ENCODE measurements around the gene IDH3A.
A peak's percentile ranks its signal among the peaks of the same experiment; 100 is the strongest.
"Not testable (repeated sequence)": the region's sequence is repeated elsewhere in the genome, so short reads cannot be mapped to it uniquely, and the experiment has no call there.

The IDH3A gene

GRCh38 chr15:78129751-78130287 is 19.3 kb upstream of the IDH3A start:
- DNase-seq: no peak

- DNase-seq: no peak
Measured at GRCh38 chr15:78130466-78131294, 18.5 kb upstream of the IDH3A start.

GRCh38 chr15:78131295-78132061 is 17.7 kb upstream of the IDH3A start, which contains the start of gene CIB2:
Gene CIB2 (minus strand): TSS chr15:78131445. CDS start chr15:78131215, 230 bp downstream.
- peak; percentile 78 to 84 for DNase-seq

- no peak for DNase-seq
Measured at GRCh38 chr15:78133801-78134200, 15.4 kb upstream of the IDH3A start.

- no peak for DNase-seq
Measured at GRCh38 chr15:78139578-78139977, 9.6 kb upstream of the IDH3A start.

GRCh38 chr15:78140292-78140691 is 8.9 kb upstream of the IDH3A start:
- DNase-seq: no peak

GRCh38 chr15:78142332-78142731 is 6.8 kb upstream of the IDH3A start:
- no peak for DNase-seq

- no peak for DNase-seq
Measured at GRCh38 chr15:78146425-78147154, 2.6 kb upstream of the IDH3A start.

GRCh38 chr15:78147566-78147965 is 1.6 kb upstream of the IDH3A start:
- no peak for DNase-seq

- DNase-seq: no peak
Measured at GRCh38 chr15:78148392-78149067, 632 bp upstream of the IDH3A start.

- DNase-seq: no peak
Measured at GRCh38 chr15:78149805-78150751, 916 bp downstream of the IDH3A start.

GRCh38 chr15:78151075-78151474 is 1.9 kb downstream of the IDH3A start:
- DNase-seq: not testable (repeated sequence)

GRCh38 chr15:78154955-78155354 is 5.8 kb downstream of the IDH3A start:
- DNase-seq: no peak

- no peak for DNase-seq
Measured at GRCh38 chr15:78155355-78155939, 6.3 kb downstream of the IDH3A start.

GRCh38 chr15:78156653-78157052 is 7.5 kb downstream of the IDH3A start:
- DNase-seq: no peak

- DNase-seq: no peak
Measured at GRCh38 chr15:78157203-78157602, 8.0 kb downstream of the IDH3A start.

- DNase-seq: no peak
Measured at GRCh38 chr15:78159395-78159794, 10.2 kb downstream of the IDH3A start.

GRCh38 chr15:78162038-78162437 is 12.9 kb downstream of the IDH3A start:
- peak in 1 of 2 donors; percentile 34 for DNase-seq

- no peak for DNase-seq
Measured at GRCh38 chr15:78164010-78164409, 14.8 kb downstream of the IDH3A start.

GRCh38 chr15:78167227-78167888 is 18.2 kb downstream of the IDH3A start:
- DNase-seq: peak; percentile 44 to 66
